GM18868 (cell line): ENCODE data around the gene TNFRSF1A.
A peak's percentile ranks its signal among the peaks of the same experiment; 100 is the strongest.

Experiments used
- ATAC-seq: cut with Tn5 transposase; IDR thresholded peaks from one replicate; pipeline ENCODE4 v1.9.1; 2021; ENCODE audit warnings: mild to moderate bottlenecking, moderate library complexity; ENCODE audit not compliant: unreplicated experiment

TNFRSF1A gene

DNA sequence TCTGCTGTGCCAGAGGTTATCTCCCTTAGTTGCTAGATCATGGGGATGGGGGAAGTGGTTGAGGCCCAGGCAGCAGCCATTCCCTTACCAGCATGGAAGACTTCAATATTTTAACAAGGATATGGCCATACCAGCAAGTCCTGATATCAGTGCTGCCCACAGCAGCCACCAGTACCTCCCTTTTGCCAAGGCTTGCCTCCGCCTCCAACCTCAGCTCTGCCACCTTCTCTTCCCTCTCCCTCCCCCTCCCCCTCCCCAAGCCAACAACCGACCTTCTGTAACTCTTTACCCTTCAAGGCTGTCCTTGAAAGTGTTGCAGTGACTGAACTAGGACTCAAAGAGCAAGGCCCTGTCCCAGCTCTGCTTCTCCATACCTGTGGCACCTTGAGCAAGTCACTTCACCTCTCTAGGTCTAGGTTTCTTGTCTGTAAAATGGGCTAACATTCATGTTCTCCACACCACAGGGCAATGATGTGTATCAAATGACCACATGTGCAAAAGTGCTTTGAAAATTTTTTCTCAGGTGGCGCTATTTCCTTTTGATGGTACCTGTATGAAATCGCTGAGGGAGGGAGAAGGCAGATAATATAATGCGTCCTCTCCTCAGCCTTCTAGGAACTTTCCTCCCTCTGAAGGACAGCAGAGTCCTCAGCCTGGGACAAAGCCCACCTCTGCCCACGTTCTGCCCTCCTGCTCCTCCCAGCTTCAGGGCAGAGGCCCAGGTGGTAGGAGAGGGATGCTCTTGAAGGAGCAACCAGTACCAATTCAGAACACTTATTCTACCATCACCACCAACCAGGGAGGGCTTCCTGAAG, 16.7 kb downstream of the TNFRSF1A start:
- ATAC-seq, result no peak

- no peak for ATAC-seq
Measured at GRCh38 chr12:6323995-6324711, 17.7 kb downstream of the TNFRSF1A start.

DNA sequence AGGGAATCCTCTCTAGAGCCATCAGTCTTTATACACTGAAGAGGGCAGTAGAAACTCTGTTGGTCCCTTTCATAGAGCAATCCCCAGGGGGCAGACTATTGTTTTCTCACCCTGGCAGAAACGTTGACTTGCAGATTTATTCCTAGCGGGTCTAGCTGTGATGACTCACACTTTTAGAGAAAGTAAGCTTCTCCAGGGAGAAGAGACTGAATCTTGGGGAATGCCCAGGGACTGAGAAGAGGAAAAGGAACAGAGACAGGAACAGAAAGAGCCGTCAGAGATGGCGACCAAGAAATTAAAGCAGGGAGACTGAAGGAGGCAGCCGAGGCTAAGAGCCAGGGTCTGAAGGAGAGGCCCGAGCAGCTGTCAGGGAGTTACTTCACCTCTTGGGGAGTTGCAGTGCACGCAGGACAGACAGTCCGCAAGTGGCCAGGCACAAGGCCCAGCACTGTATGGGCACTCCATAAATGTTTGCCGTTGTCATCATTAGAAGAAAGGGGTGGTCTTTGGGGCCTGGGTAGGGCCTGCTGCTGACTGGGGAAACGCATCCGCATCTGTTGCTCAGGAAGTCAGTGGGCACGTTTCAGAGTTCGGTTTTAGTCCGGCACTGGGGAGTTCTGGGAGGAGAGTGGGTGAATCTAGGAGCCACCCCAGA, 18.4 kb downstream of the TNFRSF1A start:
- peak; percentile 66 for ATAC-seq

DNA sequence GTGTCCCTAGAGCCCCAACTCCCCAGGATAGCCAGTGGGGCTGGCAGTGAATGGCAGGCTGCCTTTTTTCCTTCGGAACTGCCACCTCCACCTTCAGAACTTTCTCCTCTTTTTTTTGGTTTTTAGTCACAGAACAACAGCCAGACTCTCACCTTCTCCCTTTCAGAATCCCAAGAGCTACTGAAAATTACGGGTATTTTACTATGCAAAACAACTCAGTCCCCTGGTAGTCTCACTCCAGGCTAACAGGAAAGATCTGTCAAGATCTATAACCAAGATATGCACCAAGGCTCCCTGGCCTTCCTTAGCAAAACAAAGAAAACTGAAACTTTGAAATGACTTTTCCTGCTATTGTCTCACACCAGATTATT, 18.9 kb downstream of the TNFRSF1A start:
- no peak for ATAC-seq

- ATAC-seq, result no peak
Measured at GRCh38 chr12:6322352-6322751, 19.5 kb downstream of the TNFRSF1A start.

- ATAC-seq, result no peak
Measured at GRCh38 chr12:6321905-6322304, 20.0 kb downstream of the TNFRSF1A start.

DNA sequence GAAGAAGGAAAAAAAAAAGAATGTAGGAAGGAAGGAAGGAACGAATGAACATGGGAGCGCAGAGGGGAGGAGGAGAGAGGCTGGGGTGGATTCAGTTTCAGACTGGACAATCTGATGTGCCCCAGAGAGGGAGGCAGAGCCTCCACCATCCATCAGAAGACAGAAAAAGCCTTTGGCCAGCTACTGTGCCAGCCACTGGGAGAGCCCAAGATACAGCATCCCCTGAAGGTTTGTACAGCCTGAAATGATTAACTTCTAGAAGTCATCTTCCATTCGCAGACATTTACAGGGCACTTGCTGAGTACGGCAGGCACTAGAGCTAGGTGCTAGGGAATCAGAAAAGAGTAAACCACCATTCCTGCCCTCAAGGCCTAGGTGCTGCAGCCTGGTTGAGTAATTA, 22.4 kb downstream of the TNFRSF1A start:
- ATAC-seq, result no peak

GRCh38 chr12:6318440-6318879, 23.4 kb downstream of the TNFRSF1A start:
- ATAC-seq, result no peak

GRCh38 chr12:6317693-6318439, 24.0 kb downstream of the TNFRSF1A start:
- no peak for ATAC-seq

GRCh38 chr12:6316921-6317692, 24.8 kb downstream of the TNFRSF1A start:
- no peak for ATAC-seq

DNA sequence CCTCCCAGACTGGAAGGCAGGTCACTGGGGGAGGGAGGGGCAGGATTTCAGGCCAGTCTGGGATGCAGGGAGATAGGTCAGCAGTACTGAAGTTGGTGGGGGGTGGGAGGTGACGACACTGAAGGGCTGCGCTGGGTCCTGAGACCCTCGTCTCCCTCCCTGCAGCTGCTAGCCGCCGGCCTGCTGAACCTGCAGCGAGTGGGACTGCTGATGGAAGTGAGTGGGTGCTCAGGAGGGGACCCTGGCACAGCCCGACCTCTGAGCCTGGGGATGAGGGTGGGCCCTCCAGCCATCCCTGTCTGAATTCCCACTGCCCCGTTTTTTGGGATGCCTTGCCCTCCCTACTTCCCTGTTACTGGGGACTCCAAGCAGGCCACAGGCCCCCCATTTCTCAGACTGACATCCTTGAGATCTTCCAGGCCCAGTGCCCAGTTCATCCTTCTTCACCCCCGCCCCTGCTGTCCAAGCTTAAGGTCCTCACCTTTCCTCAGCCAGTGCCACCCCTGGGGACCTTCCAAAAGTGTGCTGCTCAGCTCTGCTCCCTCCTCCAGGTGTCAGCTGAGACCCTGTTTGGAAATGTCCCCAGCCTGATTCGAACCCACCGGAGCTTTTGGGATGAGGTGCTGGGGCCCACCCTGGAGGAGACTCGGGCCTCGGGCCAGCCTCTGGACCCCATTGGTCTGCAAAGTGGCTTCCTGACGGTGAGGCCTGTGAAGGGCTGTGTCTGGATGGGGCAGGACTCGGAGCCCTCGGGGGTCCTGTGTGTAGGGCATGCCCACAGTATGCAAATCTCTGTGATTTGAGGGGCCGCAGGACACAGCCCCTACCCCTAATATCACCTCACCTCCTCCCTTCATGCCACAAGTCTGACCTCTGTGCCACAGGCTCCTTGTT, 25.9 kb downstream of the TNFRSF1A start:
- no peak for ATAC-seq

DNA sequence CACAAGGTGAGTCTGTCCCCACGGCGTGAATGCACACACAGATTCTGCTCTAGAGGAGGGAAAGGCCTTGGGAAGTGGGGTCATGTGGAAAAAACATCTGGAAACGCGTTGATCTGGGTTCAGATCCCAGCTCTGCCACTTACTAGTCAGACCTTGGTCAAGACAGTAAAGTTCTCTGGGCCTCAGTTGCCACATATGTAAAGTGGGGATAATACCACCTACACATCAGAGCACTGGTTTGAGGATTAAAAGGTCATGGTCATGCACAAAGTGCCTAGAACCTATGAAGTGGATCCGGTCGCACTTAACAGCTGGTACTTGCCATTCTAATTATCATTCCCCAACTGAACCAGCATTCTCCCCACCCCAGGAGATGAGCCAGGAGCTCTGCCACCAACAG, 26.7 kb downstream of the TNFRSF1A start:
- ATAC-seq, result no peak

DNA sequence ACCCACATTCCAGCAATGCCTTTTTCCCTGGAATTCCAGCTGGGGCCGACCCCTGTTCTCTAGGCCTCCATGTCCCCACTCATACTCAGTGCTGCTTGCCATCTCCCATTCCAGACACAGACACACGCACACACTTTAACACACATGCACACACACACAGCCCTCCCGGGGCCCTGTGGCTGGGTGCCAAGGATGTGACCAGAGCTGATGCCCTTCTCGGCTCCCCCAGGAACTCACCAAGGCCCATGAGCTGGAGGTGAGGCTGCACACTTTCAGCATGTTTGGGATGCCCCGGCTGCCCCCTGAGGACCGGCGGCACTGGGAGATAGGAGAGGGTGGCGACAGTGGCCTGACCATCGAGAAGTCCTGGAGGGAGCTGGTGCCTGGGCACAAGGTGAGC, 27.1 kb downstream of the TNFRSF1A start:
- ATAC-seq, result no peak

DNA sequence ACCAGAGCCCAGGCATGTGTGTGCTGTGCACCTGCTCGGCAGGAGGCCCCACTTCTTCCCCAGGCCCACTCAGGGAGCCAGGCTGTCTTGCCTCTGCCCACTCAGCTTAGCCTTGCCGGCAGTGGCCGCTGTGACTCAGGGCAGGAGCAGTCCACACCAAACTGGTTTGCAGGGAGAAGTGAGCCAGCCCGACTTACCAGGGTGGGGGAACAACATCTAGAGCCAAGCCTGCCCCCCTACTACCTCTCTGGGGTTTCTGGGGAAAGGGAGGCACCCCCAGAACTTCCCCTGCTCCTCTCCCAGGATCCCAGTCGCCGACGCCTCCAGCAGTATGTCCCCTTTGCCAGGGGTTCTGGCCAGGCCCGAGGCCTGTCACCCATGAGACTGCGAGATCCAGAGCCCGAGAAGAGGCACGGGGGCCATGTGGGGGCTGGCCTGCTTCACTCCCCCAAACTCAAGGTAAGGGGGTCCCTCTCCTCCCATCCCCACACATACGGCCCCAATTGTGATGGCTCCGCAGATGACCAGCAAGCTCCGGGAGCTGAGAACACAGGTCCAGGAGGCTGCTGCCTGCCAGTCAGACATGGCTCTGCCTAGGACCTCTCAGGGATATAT, 28.4 kb downstream of the TNFRSF1A start:
- no peak for ATAC-seq

- peak; percentile 73 for ATAC-seq
Measured at GRCh38 chr12:6312529-6313325, 29.1 kb downstream of the TNFRSF1A start.

DNA sequence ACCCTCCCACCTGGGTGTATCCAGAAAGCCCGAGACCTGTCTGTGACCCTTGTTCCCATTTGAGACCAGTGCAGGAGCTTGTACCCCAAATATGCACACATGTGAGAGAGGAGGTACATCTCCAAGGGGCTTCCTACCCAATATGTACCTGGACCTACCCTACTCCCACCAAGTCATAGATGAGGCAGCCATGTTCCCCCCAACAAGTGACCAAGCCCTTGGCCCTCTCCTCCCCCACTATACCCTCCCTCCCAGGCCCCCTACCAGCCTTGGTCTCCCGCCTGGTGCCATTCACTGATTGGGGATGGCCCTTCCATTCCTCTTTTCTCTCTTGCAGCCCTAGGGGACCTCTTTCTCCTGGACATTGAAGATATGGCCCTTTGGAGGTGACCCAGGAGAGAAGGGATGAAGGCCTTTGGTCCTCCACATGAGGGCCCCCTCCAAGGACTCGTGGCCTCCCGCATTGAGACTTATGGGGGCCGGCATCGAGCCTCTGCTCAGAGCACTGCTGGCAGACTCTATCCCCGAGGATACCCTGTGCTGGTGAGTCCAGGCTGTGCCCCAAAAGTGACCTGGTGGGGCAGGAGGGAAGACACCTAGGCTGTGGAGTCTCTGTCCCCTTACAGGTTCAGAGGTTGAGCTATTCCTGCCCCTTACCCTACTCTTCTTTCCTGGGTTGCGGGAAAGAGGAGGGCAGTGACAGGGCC, 29.9 kb downstream of the TNFRSF1A start:
- no peak for ATAC-seq

- ATAC-seq, result no peak
Measured at GRCh38 chr12:6310771-6311610, 30.9 kb downstream of the TNFRSF1A start.
